Lower leg skin (tissue), 4 donors: ENCODE measurements around the gene PPM1E. TPM values are rescaled to one million over a fixed set of nuclear protein-coding genes. Genes with fewer than 3 reads are reported as not detected.

Experiments
- DNase-seq, 2 donors: peaks; one replicate each; pipeline ENCODE4 v3.0.0-alpha.2; 2019; ENCODE audit warnings: low spot score in 2 of 2
- H3K4me3 ChIP-seq: fragments of 200-600 bp; sonication (generic); 2 replicates; pipeline ENCODE4 v1.5.1; 2017; ENCODE audit warnings: mild to moderate bottlenecking, low read depth; ENCODE audit not compliant: poor library complexity, severe bottlenecking
- POLR2A ChIP-seq, 2 donors: fragments of 450-650 bp; IDR thresholded peaks; one replicate each; pipeline ENCODE4 v1.6.1; 2016 to 2017; ENCODE audit warnings: antibody characterized with exemption in 2 of 2, mild to moderate bottlenecking in 1 of 2, moderate library complexity in 1 of 2
- WGBS, 2 donors: methylation state at CpG; one replicate each; pipeline ENCODE4 v1.1.5; 2018; 5-methylcytosine and 5-hydroxymethylcytosine counted together
- intact Hi-C: fragments of 100-400 bp; cut with DNase I; formaldehyde crosslinking; loops from one replicate; pipeline ENCODE4 v1.15.0; 2023; ENCODE audit warnings: low total_unique reads
- total RNA-seq, 4 donors: library from RNA; depleted of rRNA; stranded (reverse); fragments of >200 nt; gene quantifications; one replicate each; pipeline ENCODE4 v1.1.0, GENCODE V29; 2016
- TF ChIP-seq, protein P1 (sequence below), 3 donors: fragments of 450-650 bp; IDR thresholded peaks; one replicate each; pipeline ENCODE4 v1.5.1; 2016; ENCODE audit warnings: antibody characterized with exemption in 3 of 3, mild to moderate bottlenecking in 3 of 3, moderate library complexity in 2 of 3

PPM1E gene
- total RNA-seq, 4 donors from 2014 or later: 0.06 to 0.21 (median 0.15) TPM; not detected in 1

DNA sequence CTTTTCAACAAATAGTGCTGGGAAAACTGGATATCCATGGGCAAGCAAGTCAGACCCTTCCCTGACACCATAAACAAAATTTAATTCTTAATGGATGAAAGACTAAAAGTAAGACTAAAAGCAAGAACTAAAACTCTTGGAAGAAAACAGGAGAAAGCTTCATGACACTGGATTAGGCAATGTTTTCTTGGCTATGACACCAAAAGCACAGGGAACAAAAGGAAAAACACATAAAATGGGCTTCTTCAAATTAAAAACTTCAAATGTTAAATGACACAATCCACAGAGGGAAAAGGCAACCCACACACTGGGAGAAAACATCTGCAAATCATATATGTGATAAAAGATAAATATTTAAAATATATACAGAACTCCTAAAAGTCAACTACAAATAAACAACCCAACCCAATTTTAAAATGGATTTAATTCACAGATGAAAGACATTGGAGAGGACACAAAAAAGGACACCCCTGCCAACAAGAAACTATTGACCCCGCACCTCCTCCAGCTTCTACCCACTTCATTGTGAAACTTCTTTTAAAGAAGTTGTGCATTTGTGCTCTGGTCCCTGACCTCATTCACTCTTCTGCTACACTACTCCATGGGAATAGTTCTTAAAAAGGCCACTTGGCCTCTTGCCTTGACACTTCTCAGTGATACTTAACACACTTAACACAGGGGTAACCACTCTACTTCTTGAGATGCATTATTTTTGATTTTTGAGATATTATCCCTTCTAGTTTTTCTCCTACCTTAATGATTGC is 270.7 kb downstream of the PPM1E start:
- TF ChIP-seq, protein P1, sequence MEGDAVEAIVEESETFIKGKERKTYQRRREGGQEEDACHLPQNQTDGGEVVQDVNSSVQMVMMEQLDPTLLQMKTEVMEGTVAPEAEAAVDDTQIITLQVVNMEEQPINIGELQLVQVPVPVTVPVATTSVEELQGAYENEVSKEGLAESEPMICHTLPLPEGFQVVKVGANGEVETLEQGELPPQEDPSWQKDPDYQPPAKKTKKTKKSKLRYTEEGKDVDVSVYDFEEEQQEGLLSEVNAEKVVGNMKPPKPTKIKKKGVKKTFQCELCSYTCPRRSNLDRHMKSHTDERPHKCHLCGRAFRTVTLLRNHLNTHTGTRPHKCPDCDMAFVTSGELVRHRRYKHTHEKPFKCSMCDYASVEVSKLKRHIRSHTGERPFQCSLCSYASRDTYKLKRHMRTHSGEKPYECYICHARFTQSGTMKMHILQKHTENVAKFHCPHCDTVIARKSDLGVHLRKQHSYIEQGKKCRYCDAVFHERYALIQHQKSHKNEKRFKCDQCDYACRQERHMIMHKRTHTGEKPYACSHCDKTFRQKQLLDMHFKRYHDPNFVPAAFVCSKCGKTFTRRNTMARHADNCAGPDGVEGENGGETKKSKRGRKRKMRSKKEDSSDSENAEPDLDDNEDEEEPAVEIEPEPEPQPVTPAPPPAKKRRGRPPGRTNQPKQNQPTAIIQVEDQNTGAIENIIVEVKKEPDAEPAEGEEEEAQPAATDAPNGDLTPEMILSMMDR (IDR thresholded peaks at IDR 0.05): no peak
- TF ChIP-seq POLR2A (IDR thresholded peaks at IDR 0.05): no peak
- no peak overlapping the region for H3K4me3 ChIP-seq
- no peak for DNase-seq
- intact Hi-C loops: no loop called here
- 55 to 68% methylated on average over 1 of the region's 1 CpG for WGBS, 2 donors

DNA sequence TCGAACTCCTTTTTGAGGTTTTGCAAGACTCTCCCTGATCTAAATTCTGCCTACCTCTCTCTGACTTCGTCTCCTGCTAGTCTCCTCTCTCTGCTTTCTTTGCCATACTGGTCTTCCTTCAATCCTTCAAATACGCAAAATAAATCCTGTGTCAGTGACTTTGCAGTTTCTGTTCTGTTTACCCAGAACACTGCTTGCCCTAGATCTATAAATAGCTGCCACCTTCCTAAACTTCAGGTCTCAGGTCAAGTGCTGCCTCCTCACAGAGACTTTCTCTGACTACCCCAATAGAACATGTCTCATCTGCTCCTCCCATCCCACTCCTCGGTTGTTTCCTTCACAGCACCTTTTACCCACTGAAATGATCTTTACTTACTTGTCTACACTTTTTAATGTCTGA is 272.1 kb downstream of the PPM1E start:
- DNase-seq: no peak
- intact Hi-C loops: no loop called here
- TF ChIP-seq, protein P1 (IDR thresholded peaks at IDR 0.05): no peak
- no peak for TF ChIP-seq POLR2A (IDR thresholded peaks at IDR 0.05)
- H3K4me3 ChIP-seq: no peak overlapping the region
- WGBS, 2 donors: 79 to 88% methylated on average over 4 of the region's 4 CpGs

DNA sequence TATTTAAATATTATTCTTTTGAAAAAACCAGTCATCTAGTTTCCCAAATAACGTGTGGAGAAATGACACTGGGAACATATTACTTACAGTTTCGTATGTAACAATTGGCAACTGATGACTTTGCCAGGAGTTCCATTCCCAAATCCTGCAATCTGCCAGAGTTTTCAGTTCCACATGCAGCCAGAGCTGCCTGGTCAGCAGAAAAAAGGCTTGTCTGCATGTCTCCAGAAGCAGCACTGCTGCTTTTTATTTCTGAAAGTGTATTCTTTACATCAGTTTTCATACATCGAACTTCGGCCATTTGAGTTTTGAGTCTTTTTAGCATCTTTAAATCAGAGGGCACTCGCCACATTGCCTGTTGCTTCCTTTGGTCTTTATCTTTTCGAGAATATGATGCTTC is 272.7 kb downstream of the PPM1E start:
- 84 to 91% methylated on average over 6 of the region's 6 CpGs for WGBS, 2 donors
- intact Hi-C loops: no loop called here
- no peak overlapping the region for H3K4me3 ChIP-seq
- no peak for TF ChIP-seq POLR2A (IDR thresholded peaks at IDR 0.05)
- TF ChIP-seq, protein P1 (IDR thresholded peaks at IDR 0.05): no peak
- no peak for DNase-seq

DNA sequence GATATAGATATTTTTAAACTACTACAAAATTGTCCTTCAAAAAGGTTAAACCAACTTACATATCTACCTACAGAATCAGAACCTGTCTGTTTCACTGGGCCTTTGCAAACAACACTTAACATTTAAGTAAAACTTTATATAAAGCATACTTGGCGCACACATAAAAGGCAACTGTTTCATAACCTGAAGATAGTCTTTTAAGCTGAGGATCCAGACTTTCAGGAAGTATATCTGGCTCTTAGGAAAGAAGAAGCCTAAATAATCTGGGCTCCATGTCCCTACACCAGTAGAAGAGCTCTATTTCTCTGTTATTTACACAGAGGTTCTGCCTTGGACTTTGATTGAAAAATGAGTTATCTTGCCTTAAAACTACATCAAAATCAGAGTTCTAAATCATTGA is 275.2 kb downstream of the PPM1E start:
- TF ChIP-seq, protein P1 (IDR thresholded peaks at IDR 0.05): no peak
- TF ChIP-seq POLR2A (IDR thresholded peaks at IDR 0.05): no peak
- DNase-seq: no peak
- no peak overlapping the region for H3K4me3 ChIP-seq
- intact Hi-C loops: no loop called here
- WGBS, 2 donors: 96 to 100% methylated on average over 1 of the region's 1 CpG

Other genes with a start within 250 kb of the PPM1E start
- 10 to 100 TPM; 37.6 to 50.2 (median 38.8) TPM for gene MTMR4, start 241.2 kb upstream of the PPM1E start, total RNA-seq
- under 1 TPM in 2 of 4 donors, not detected in 2; 0.26 to 0.44 TPM for gene TEX14, start 63.8 kb upstream of the PPM1E start, total RNA-seq
- 10 to 100 TPM in 3 of 4 donors, 1 to 10 TPM in 1; 7.9 to 18.4 (median 15.0) TPM for gene RAD51C, start 63.3 kb upstream of the PPM1E start, total RNA-seq